HepG2 (cell line): ENCODE data around the gene TPGS1. TPM values are rescaled to one million over a fixed set of nuclear protein-coding genes. Genes with fewer than 3 reads are reported as not detected.

ENCODE experiments used
- ADNP ChIP-seq: sonication (generic); formaldehyde crosslinking; IDR thresholded peaks from 2 replicates; pipeline ENCODE4 v1.4.0; 2020; ENCODE audit warnings: missing genetic modification reagents
- ATF5 ChIP-seq: sonication (generic); formaldehyde crosslinking; IDR thresholded peaks from 2 replicates; pipeline ENCODE4 v1.4.0; 2020; ENCODE audit warnings: mild to moderate bottlenecking, low read depth, missing genetic modification reagents
- BRF2 ChIP-seq: sonication (generic); formaldehyde crosslinking; IDR thresholded peaks from 2 replicates; pipeline ENCODE4 v1.8.1; 2022; ENCODE audit warnings: mild to moderate bottlenecking, missing genetic modification reagents
- ESRRA ChIP-seq: sonication (generic); formaldehyde crosslinking; IDR thresholded peaks from 2 replicates; pipeline ENCODE4 v1.5.1; 2020; ENCODE audit warnings: mild to moderate bottlenecking, low read depth, missing genetic modification reagents
- ETV6 ChIP-seq: sonication (generic); formaldehyde crosslinking; conservative IDR thresholded peaks from 2 replicates; pipeline ENCODE4 v1.4.0; 2020; ENCODE audit warnings: missing genetic modification reagents
- HNRNPLL ChIP-seq: fragments of 200-400 bp; formaldehyde crosslinking; IDR thresholded peaks from 2 replicates; pipeline ENCODE4 v1.6.1; 2017; ENCODE audit warnings: mild to moderate bottlenecking, low read depth, low read length; ENCODE audit not compliant: poor library complexity, severe bottlenecking
- HOMEZ ChIP-seq: IDR thresholded peaks from 2 replicates; pipeline ENCODE4 v1.6.1; 2016; ENCODE audit warnings: low read depth
- MLLT10 ChIP-seq: sonication (generic); formaldehyde crosslinking; IDR thresholded peaks from 2 replicates; pipeline ENCODE4 v1.4.0; 2020; ENCODE audit warnings: missing genetic modification reagents
- MYC ChIP-seq: sonication (generic); formaldehyde crosslinking; IDR thresholded peaks from 2 replicates; pipeline ENCODE4 v1.9.0; 2021; ENCODE audit warnings: missing genetic modification reagents, borderline replicate concordance
- PAF1 ChIP-seq: IDR thresholded peaks from 2 replicates; pipeline ENCODE4 v1.6.1; 2016; ENCODE audit warnings: missing genetic modification reagents, missing compliant biosample characterization
- SETDB1 ChIP-seq: sonication (generic); formaldehyde crosslinking; IDR thresholded peaks from 2 replicates; pipeline ENCODE4 v1.5.1; 2020; ENCODE audit warnings: missing genetic modification reagents, mild to moderate bottlenecking, borderline replicate concordance
- ZBTB49 ChIP-seq: sonication (generic); formaldehyde crosslinking; IDR thresholded peaks from 2 replicates; pipeline ENCODE4 v1.4.0; 2020; ENCODE audit warnings: missing genetic modification reagents, borderline replicate concordance
- ZHX2 ChIP-seq, 2 experiments: sonication (generic) in 1 of 2; formaldehyde crosslinking in 1 of 2; IDR thresholded peaks; 2 replicates each; pipeline versions ENCODE4 v1.6.1 to v1.9.0; 2014 to 2022; ENCODE audit warnings: antibody characterized with exemption in 1 of 2, borderline replicate concordance in 1 of 2, inconsistent platforms in 1 of 2, low read depth in 1 of 2, missing genetic modification reagents in 1 of 2
- ZNF460 ChIP-seq: sonication (generic); formaldehyde crosslinking; IDR thresholded peaks from 2 replicates; pipeline ENCODE4 v1.5.1; 2020; ENCODE audit warnings: missing genetic modification reagents, mild to moderate bottlenecking, borderline replicate concordance
- polyA plus RNA-seq, 8 experiments: library from polyadenylated mRNA; depleted of rRNA in 3 of 8; stranded (reverse) in 7 of 8; unstranded in 1 of 8; fragments of >200 nt; fragmentation: Illumina TruSeq in 4 of 8; extraction: Trizol in 4 of 8; gene quantifications; 2 replicates each; pipeline versions ENCODE4 v1.2.1 to v1.2.3, GENCODE V29; 2011 to 2016; ENCODE audit warnings: low read depth in 4 of 8, missing spikeins in 1 of 8, mixed read lengths in 1 of 8; ENCODE audit not compliant: insufficient read depth in 1 of 8
- total RNA-seq, 5 experiments: library from RNA; depleted of rRNA; stranded (reverse); fragments of >200 nt; fragmentation: Illumina TruSeq; extraction: Trizol; gene quantifications; 2 replicates each; pipeline ENCODE4 v1.2.3, GENCODE V29; 2016; ENCODE audit warnings: low read depth in 1 of 5

Gene TPGS1
- total and polyA plus RNA-seq, 2 of the 13 experiments (the other 11 are each of a cell fraction or from before 2014, with no cell fraction given) = 1.1 to 6.2 TPM

- TF ChIP-seq ZHX2 (IDR thresholded peaks at IDR 0.05; ENCODE audit: low read depth) = no peak
- TF ChIP-seq ZHX2 (CRISPR knock-in tag; IDR thresholded peaks at IDR 0.05; ENCODE audit: borderline replicate concordance) = no peak
- no peak for TF ChIP-seq SETDB1 (CRISPR knock-in tag)
- no peak; the same call in 1 of the 2 replicates for TF ChIP-seq ATF5 (CRISPR knock-in tag)
- TF ChIP-seq ETV6 (CRISPR knock-in tag) = no peak
- TF ChIP-seq HNRNPLL = peak; percentile 25
- TF ChIP-seq ESRRA = no peak
- TF ChIP-seq PAF1 = no peak
- TF ChIP-seq ZBTB49 = no peak
- no peak for TF ChIP-seq BRF2 (CRISPR knock-in tag)
- TF ChIP-seq MYC (CRISPR knock-in tag) = peak; percentile 67; the same call in 1 of the 2 replicates
- no peak for TF ChIP-seq ADNP
- TF ChIP-seq HOMEZ (CRISPR knock-in tag) = no peak
- no peak for TF ChIP-seq MLLT10 (CRISPR knock-in tag)
- peak; percentile 66; the same call in 1 of the 2 replicates for TF ChIP-seq ZNF460
These were observed 652 bp upstream of the TPGS1 start (continued) for GRCh38 chr19:506404-507285.
